Activated T-cell treated with anti-CD3 and anti-CD28 coated beads for 48 hours (primary cell): ENCODE results near the gene SNAI1.

Experiments used
- DNase-seq: peaks from one replicate; pipeline ENCODE4 v3.0.0-alpha.2; 2020; ENCODE audit warnings: low read depth

Gene SNAI1

DNA sequence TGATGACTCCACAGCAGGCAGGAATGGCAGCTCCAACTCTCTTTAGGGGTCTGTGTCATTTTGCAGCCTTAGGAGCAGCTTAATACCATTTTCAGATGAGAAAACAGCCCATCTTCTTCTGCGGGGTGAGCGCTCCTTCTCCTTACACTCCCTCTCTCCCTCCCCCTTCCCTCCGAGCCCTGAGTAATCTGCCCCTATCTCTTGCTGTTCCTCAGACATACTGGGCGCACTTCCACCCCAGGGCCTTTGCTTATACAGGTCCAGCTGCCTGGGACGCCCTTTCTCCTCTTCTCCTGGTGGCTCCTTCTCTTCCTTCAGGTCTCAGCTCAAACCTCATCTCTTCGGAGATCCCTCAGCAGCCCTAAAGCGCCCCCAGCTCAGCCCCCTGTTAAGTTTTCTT is 54.8 kb downstream of the SNAI1 start:
- no peak for DNase-seq

DNA sequence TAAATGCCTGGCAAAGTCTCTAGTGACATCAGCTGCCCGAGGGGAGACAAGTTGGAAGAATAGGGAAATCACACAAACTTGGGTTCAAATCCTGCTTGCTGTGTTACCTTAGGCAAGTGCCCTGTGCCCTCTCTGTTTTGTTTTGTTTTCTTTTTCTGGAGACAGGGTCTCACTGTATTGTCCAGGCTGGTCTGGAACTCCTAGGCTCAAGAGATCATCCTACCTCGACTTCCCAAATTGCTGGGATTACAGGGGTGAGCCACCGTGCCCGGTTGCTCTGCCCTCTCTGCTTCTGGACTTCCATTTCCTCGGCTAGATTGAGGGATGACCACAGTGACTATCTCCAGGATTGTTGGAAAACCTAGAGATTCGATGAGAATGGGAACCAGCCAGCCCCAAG is 55.4 kb downstream of the SNAI1 start:
- DNase-seq = no peak
